Kidney (tissue), 14 donors: ENCODE data around the gene REG3G. TPM values are rescaled to one million over a fixed set of nuclear protein-coding genes. Genes with fewer than 3 reads are reported as not detected.
"Not testable (repeated sequence)": the region's sequence is repeated elsewhere in the genome, so short reads cannot be mapped to it uniquely, and the experiment has no call there.

Source experiments
- DNase-seq, 5 donors: peaks; one replicate each; pipeline ENCODE4 v3.0.0-alpha.2; 2013 to 2020
- FAIRE-seq: peaks from 2 replicates; lab custom pipeline; 2012; peaks lifted over from hg19 to GRCh38; lab: Jason Lieb, UNC
- H3K27ac ChIP-seq, 2 donors: one replicate each; pipeline ENCODE4 v1.7.0; 2013; ENCODE audit warnings: low read depth in 2 of 2, low read length in 2 of 2, inconsistent platforms in 1 of 2
- H3K27me3 ChIP-seq: one replicate; pipeline ENCODE4 v1.7.1; 2013; ENCODE audit warnings: low read length, inconsistent platforms; ENCODE audit not compliant: control insufficient read depth, insufficient read depth
- H3K36me3 ChIP-seq, 3 donors: one replicate each; pipeline versions ENCODE4 v1.7.0 to v1.7.1; 2013; ENCODE audit warnings: low read length in 3 of 3, control low read depth in 1 of 3, inconsistent platforms in 1 of 3; ENCODE audit not compliant: insufficient read depth in 3 of 3, control insufficient read depth in 2 of 3
- H3K4me1 ChIP-seq, 3 donors: one replicate each; pipeline versions ENCODE4 v1.7.0 to v1.7.1; 2013; ENCODE audit warnings: low read length in 3 of 3, inconsistent platforms in 1 of 3, low read depth in 1 of 3; ENCODE audit not compliant: control insufficient read depth in 2 of 3, insufficient read depth in 2 of 3
- H3K4me3 ChIP-seq, 3 donors: one replicate each; pipeline versions ENCODE4 v1.7.0 to v1.8.1; 2013; ENCODE audit warnings: low read length in 3 of 3, control low read depth in 1 of 3, inconsistent platforms in 1 of 3
- H3K9ac ChIP-seq, 3 donors: one replicate each; pipeline versions ENCODE4 v1.7.0 to v1.7.1; 2013; ENCODE audit warnings: low read length in 3 of 3, control low read depth in 1 of 3, inconsistent platforms in 1 of 3
- H3K9me3 ChIP-seq, 3 donors: one replicate each; pipeline versions ENCODE4 v1.7.0 to v1.7.1; 2013; ENCODE audit warnings: low read length in 3 of 3, control low read depth in 1 of 3, inconsistent platforms in 1 of 3; ENCODE audit not compliant: control insufficient read depth in 2 of 3, insufficient read depth in 1 of 3
- intact Hi-C: fragments of 100-400 bp; cut with DNase I; formaldehyde crosslinking; loops from one replicate; pipeline ENCODE4 v1.11.1; 2022
- polyA plus RNA-seq: library from polyadenylated mRNA; stranded (reverse); fragments of 350-450 nt; fragmentation: Illumina TruSeq; extraction: RNeasy Lipid Tissue Mini Kit (QIAGEN cat#74804); gene quantifications from one replicate; pipeline ENCODE4 v1.2.3, GENCODE V29; 2014; ENCODE audit warnings: low read depth, low replicate concordance; ENCODE audit not compliant: insufficient read depth
- total RNA-seq: library from RNA; stranded (reverse); fragmentation: NEBNext Ultra II Directional; extraction: Animal tissue kit (Norgen Biotek cat#: 25700); gene quantifications from one replicate; pipeline ENCODE4 v1.2.1, GENCODE V29; 2021
- TF ChIP-seq, protein P1 (sequence below): IDR thresholded peaks from 3 replicates; pipeline ENCODE4 v1.5.1; 2012; ENCODE audit warnings: mild to moderate bottlenecking, moderate library complexity, borderline replicate concordance; ENCODE audit not compliant: insufficient read depth; ENCODE audit errors: extremely low read depth
- donor health status: control.
- donor health status: control.
- donor health status: control.
- donor health status: control.
- donor health status: control.
- donor health status: DM: yes; HTN: yes; CAD: no.
- donor health status: Normal renal cell carcinoma (clear cell type).

REG3G gene
- total and polyA plus RNA-seq, 2 donors from 2014 or later = 8.8 to 19.4 TPM

DNA sequence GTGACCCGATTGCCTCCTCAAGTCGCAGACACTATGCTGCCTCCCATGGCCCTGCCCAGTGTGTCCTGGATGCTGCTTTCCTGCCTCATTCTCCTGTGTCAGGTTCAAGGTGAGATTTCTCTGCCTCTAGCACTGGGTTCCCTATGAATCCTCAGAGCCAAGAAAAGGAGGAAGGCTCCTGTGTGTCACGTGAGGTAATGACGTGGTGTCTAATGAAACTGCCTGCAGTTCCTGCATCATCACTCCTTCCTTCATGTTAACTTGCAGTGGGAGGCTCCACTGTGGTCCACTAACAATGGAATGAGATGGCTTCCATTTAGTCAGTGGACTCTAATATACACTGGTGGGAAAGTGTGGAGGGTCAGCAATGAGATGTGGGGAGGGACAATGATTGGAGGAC lies 559 bp downstream of the REG3G start:
- TF ChIP-seq, protein P1, sequence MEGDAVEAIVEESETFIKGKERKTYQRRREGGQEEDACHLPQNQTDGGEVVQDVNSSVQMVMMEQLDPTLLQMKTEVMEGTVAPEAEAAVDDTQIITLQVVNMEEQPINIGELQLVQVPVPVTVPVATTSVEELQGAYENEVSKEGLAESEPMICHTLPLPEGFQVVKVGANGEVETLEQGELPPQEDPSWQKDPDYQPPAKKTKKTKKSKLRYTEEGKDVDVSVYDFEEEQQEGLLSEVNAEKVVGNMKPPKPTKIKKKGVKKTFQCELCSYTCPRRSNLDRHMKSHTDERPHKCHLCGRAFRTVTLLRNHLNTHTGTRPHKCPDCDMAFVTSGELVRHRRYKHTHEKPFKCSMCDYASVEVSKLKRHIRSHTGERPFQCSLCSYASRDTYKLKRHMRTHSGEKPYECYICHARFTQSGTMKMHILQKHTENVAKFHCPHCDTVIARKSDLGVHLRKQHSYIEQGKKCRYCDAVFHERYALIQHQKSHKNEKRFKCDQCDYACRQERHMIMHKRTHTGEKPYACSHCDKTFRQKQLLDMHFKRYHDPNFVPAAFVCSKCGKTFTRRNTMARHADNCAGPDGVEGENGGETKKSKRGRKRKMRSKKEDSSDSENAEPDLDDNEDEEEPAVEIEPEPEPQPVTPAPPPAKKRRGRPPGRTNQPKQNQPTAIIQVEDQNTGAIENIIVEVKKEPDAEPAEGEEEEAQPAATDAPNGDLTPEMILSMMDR = no peak
- H3K27me3 ChIP-seq = no peaks in the 10 kb centered on the region
- intact Hi-C loops = no loop called here
- H3K27ac ChIP-seq = no peak overlapping the region
- no peaks in the 10 kb centered on the region for H3K9me3 ChIP-seq
- DNase-seq (no peak), FAIRE-seq (no peak)
- H3K9ac ChIP-seq = no peak overlapping the region
- no peaks in the 10 kb centered on the region for H3K4me1 ChIP-seq
- H3K4me3 ChIP-seq = no peak overlapping the region
- no peaks in the 10 kb centered on the region for H3K36me3 ChIP-seq

DNA sequence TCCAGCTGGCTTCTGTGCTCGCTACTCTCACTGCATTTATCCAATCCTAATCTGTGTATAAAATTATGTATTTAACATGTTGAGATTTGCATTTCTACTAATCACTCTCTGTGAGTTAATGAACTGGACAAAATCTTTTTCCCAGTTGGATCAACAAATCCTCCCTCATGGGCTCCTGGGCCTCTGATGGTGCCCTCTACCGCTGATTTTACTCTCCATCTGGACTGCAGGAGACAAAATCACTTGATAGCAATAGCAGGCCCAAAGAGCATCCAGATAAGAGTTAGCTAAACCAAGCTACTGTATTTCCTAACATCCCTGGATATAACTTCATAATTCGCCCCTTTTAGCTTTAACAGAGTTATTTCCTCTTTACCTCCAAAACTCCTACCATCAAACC lies 14.4 kb downstream of the REG3G start:
- H3K27ac ChIP-seq = no peak overlapping the region
- no peak overlapping the region for H3K4me3 ChIP-seq
- no peaks in the 10 kb centered on the region for H3K27me3 ChIP-seq
- intact Hi-C loops = no loop called here
- DNase-seq = no peak
- no peak for FAIRE-seq
- no peak overlapping the region for H3K9ac ChIP-seq
- TF ChIP-seq, protein P1 = no peak
- H3K4me1 ChIP-seq = no peaks in the 10 kb centered on the region
- no peaks in the 10 kb centered on the region for H3K9me3 ChIP-seq
- H3K36me3 ChIP-seq = no peaks in the 10 kb centered on the region

DNA sequence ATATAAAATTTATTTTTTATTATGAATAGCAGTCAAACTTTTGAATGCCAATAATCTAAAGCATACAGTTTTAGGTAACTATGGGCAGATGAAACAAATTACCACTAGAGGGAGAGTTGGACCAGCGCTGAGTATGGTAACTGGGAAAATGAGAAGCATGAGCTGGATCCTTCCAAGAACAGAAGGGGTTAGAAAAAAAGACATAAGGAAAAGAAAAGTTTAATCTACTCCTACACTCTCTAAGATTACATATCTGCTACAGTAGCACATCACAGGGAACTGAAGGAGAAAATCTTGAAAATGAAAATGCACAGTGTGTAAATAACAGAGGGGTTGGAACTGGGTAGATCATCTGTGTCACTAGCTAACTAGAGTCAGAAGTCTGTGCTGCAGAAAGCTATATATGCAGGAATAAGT lies 15.5 kb downstream of the REG3G start:
- Histone ChIP-seq H3K4me3 (no peak overlapping the region), H3K9me3 (no peaks in the 10 kb centered on the region), H3K4me1 (no peaks in the 10 kb centered on the region), H3K9ac (no peak overlapping the region), H3K36me3 (no peaks in the 10 kb centered on the region), H3K27me3 (no peaks in the 10 kb centered on the region), H3K27ac (no peak overlapping the region)
- no peak for FAIRE-seq
- DNase-seq = peak in 2 of 5 donors; percentile 42 to 43
- TF ChIP-seq, protein P1 = peak; percentile 28
- intact Hi-C loops = no loop called here

GRCh38 chr2:79053486-79053885 lies 28.0 kb downstream of the REG3G start:
- intact Hi-C loops, FAIRE-seq, H3K4me1 ChIP-seq, H3K27me3 ChIP-seq, H3K36me3 ChIP-seq, H3K9me3 ChIP-seq, H3K4me3 ChIP-seq, H3K9ac ChIP-seq, H3K27ac ChIP-seq: not testable (repeated sequence)
- peak in 1 of 5 donors; percentile 32 for DNase-seq

DNA sequence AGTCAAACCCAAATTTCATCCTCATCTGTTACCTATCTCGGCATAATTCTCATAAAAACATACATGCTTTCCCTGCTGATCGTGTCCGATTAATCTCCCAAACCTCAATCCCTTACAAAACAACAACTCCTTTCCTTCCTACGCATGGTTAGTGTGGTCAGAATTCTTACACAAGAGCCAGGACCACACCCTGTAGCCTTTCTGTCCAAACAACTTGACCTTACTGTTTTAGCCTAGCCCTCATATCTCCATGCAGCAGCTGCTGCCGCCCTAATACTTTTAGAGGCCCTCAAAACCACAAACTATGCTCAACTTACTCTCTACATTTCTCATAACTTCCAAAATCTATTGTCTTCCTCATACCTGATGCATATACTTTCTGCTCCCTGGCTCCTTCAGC lies 29.3 kb downstream of the REG3G start:
- intact Hi-C loops, H3K27ac ChIP-seq, H3K27me3 ChIP-seq, H3K36me3 ChIP-seq, H3K9me3 ChIP-seq, DNase-seq, H3K9ac ChIP-seq, H3K4me1 ChIP-seq, FAIRE-seq, H3K4me3 ChIP-seq: not testable (repeated sequence)
